Measurements from ENCODE around the gene IGSF23.

The IGSF23 gene

GRCh38 chr19:44603201-44603945, 10.0 kb upstream of the IGSF23 start:
- TF ChIP-seq TSHZ2 (CRISPR knock-in tag; IDR thresholded peaks at IDR 0.05) (no peak), CSDC2 (CRISPR knock-in tag; IDR thresholded peaks at IDR 0.05) (no peak), RARB (CRISPR knock-in tag; IDR thresholded peaks at IDR 0.05) (no peak), PATZ1 (CRISPR knock-in tag; IDR thresholded peaks at IDR 0.05; ENCODE audit: borderline replicate concordance) (no peak)
- peak; percentile 74 for ATAC-seq

- no peak for ATAC-seq
- TF ChIP-seq POU6F1 (CRISPR knock-in tag; IDR thresholded peaks at IDR 0.05; ENCODE audit: borderline replicate concordance, low read depth) (no peak), RARB (CRISPR knock-in tag; IDR thresholded peaks at IDR 0.05) (no peak), ZC3H10 (CRISPR knock-in tag; IDR thresholded peaks at IDR 0.05) (no peak), BACH2 (CRISPR knock-in tag; IDR thresholded peaks at IDR 0.05; ENCODE audit: borderline replicate concordance) (no peak), ESRRG (CRISPR knock-in tag; IDR thresholded peaks at IDR 0.05) (no peak), TSHZ2 (CRISPR knock-in tag; IDR thresholded peaks at IDR 0.05) (no peak), CSDC2 (CRISPR knock-in tag; IDR thresholded peaks at IDR 0.05) (no peak), TOX (CRISPR knock-in tag; IDR thresholded peaks at IDR 0.05; ENCODE audit: borderline replicate concordance) (no peak), GLIS3 (CRISPR knock-in tag; IDR thresholded peaks at IDR 0.05) (no peak), ZNF70 (CRISPR knock-in tag; IDR thresholded peaks at IDR 0.05) (no peak), PPARA (CRISPR knock-in tag; IDR thresholded peaks at IDR 0.05; ENCODE audit: borderline replicate concordance) (no peak), ZNF8 (CRISPR knock-in tag; IDR thresholded peaks at IDR 0.05) (no peak), PATZ1 (CRISPR knock-in tag; IDR thresholded peaks at IDR 0.05; ENCODE audit: borderline replicate concordance) (no peak), TCF4 (CRISPR knock-in tag; IDR thresholded peaks at IDR 0.05; ENCODE audit: borderline replicate concordance) (no peak)
These were observed 9.1 kb upstream of the IGSF23 start for GRCh38 chr19:44604241-44604640.

- no peak for TF ChIP-seq ZFP30 (CRISPR knock-in tag; IDR thresholded peaks at IDR 0.05)
- TF ChIP-seq ZNF565 (CRISPR knock-in tag; conservative IDR thresholded peaks at IDR 0.05; ENCODE audit: low read depth): no peak
- TF ChIP-seq CSRNP3 (CRISPR knock-in tag; IDR thresholded peaks at IDR 0.05): no peak
- TF ChIP-seq ZNF8 (CRISPR knock-in tag; IDR thresholded peaks at IDR 0.05): no peak
- no peak for TF ChIP-seq ZC3H10 (CRISPR knock-in tag; IDR thresholded peaks at IDR 0.05)
- TF ChIP-seq CSDC2 (CRISPR knock-in tag; IDR thresholded peaks at IDR 0.05): no peak
- TF ChIP-seq ZNF70 (CRISPR knock-in tag; IDR thresholded peaks at IDR 0.05): no peak
These were observed 7.8 kb upstream of the IGSF23 start for GRCh38 chr19:44605547-44605946.

More at GRCh38 chr19:44605547-44605946, 7.8 kb upstream of the IGSF23 start:
- no peak for ATAC-seq

Data from SK-N-SH treated with all-trans-retinoic acid at 6 μM for 48 hours (cell line).